ENCODE data around the gene FAM83G.

FAM83G gene

GRCh38 chr17:19016881-19017280, 12.3 kb upstream of the FAM83G start:
- DNase-seq (ENCODE audit: low read depth) = no peak
- no peak for TF ChIP-seq CTCF (IDR thresholded peaks at IDR 0.05; ENCODE audit: control insufficient read depth, extremely low read depth, insufficient read depth)
- H3K4me3 ChIP-seq (ENCODE audit: low read depth, low read length) = no peak overlapping the region

DNA sequence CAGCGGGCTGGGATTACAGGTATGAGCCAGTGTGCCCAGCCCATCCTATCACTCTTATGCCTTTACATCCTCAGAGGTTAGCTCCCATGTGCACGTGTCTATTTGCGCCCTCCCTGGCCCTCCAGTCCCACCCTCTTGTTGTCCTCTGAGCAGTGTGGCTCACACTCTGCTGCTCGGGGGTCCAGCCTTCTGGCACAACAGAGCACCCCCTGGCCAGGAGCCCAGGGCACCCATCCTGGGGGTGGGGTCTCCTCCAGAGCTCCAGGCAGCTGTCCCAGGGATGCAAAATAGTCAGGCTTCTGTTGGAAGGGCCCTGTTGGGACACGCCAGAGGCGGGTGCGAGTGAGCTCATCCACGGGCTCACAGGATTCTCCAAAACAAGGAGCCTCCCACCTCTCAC, 11.7 kb upstream of the FAM83G start:
- no peak for DNase-seq (ENCODE audit: low read depth)
- TF ChIP-seq CTCF (IDR thresholded peaks at IDR 0.05; ENCODE audit: control insufficient read depth, extremely low read depth, insufficient read depth) = no peak
- no peak overlapping the region for H3K4me3 ChIP-seq (ENCODE audit: low read depth, low read length)

DNA sequence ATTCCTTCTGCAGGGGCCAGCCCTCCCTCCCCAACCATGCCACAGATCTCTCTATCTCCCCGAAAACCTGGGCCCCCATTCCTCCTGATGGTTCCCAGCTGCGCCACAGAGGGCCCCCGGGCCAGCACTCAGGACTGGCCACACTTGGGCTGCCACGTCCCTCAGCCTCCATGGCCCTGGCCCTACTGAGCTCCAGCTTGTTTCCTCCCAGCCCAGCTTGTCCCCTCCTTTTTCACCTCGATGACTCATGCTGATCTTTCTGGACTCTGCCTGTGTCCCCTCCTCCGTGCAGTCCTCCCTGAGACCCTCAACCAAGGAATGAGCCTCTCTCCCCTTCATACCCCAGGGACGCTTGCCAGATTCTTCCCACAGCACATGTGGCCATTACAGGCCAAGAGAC, 10.9 kb upstream of the FAM83G start:
- no peak for DNase-seq (ENCODE audit: low read depth)
- TF ChIP-seq CTCF (IDR thresholded peaks at IDR 0.05; ENCODE audit: control insufficient read depth, extremely low read depth, insufficient read depth) = no peak
- H3K4me3 ChIP-seq (ENCODE audit: low read depth, low read length) = no peak overlapping the region

DNA sequence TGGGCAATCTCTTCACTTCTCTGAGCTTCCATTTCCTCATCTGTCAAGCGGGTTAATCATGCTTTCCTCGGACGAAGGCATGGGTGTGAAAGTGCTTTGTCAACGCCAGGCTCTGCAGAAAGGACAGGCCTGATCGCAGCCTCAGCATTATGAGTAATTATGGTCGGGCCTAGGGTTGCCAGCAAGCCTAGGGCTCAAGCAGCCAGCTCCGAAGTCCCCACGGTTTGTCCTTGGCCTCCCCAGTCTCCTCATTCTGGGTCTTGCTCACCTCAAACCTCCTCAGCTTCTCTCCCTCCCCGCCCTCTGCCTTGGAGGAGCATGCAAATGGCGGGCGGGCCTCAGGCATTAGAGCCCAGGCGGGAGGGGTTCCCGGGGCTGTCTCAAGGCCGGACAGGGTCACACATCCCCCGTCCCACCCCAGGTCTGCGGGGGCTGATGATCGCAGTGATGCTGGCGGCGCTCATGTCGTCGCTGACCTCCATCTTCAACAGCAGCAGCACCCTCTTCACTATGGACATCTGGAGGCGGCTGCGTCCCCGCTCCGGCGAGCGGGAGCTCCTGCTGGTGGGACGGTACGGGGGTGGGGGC, 10.2 kb upstream of the FAM83G start:
- DNase-seq (ENCODE audit: low read depth) = no peak
- no peak for TF ChIP-seq CTCF (IDR thresholded peaks at IDR 0.05; ENCODE audit: control insufficient read depth, extremely low read depth, insufficient read depth)
- no peak overlapping the region for H3K4me3 ChIP-seq (ENCODE audit: low read depth, low read length)

DNA sequence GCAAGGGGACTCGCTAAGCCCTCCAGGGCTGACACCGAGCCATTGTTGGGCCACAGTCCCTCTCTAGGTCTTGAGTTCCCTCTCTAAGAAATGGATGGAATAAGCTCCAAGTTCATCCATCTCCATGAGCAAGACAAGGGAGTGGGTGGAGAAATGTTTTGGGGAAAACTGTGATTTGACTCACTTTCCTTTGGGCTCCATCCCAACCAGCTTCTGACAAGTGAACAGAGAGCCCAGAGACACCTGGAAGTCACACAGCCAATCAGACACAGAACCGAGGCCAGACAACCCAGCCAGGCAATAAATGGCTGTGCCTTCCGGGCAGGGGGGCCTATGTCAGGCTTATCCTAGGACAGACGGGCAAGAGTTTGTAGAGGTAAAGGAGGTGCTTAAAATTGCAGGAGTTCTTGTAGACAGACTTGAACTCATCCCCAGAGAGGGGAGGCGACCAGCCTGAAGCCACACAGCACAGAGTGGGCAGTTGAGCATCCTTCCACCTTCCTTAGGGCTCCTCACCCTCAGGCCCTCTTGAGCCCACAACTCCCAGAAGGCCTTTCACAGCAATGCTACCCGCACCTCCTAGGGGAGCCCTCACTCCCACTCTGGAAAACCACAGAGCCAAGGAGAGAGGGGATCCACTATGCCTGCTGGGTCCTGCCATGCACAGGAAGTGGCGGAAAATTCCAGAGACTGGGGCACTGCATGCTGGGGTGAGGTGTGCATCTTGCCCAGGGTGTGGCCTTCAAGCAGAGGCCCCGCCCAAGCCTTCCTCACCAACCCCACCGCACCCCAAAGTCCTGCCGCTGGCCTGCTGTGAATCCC, 9.5 kb upstream of the FAM83G start:
- TF ChIP-seq CTCF (IDR thresholded peaks at IDR 0.05; ENCODE audit: control insufficient read depth, extremely low read depth, insufficient read depth) = no peak
- no peak for DNase-seq (ENCODE audit: low read depth)
- H3K4me3 ChIP-seq (ENCODE audit: low read depth, low read length) = no peak overlapping the region

DNA sequence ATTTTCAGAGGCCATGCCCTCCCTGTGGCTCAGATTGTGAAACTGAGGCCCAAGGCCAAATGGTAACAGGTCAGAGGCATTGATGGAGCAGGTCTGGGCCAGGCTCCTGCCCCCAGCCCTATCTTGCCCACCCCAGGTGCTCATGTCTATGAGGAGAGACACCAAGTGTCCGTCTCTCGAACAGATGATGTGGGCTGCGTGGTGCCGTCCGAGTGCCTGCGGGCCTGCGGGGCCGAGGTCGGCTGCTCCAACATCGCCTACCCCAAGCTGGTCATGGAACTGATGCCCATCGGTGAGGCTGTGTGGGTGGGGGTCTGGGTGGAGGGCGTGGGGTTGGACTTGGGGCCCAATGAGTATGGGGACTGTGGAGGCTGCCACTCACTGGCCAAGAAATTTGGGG, 8.7 kb upstream of the FAM83G start:
- DNase-seq (ENCODE audit: low read depth) = no peak
- no peak overlapping the region for H3K4me3 ChIP-seq (ENCODE audit: low read depth, low read length)
- TF ChIP-seq CTCF (IDR thresholded peaks at IDR 0.05; ENCODE audit: control insufficient read depth, extremely low read depth, insufficient read depth) = no peak

All from LNCaP clone FGC (cell line).